PFSK-1 (cell line): Measurements from ENCODE around the gene RNF2.

Experiments
- FOXP2 ChIP-seq: optimal IDR thresholded peaks from 2 replicates; pipeline ENCODE3; 2011; ENCODE audit warnings: borderline replicate concordance, control low read depth, inconsistent platforms; ENCODE audit not compliant: insufficient read depth; ENCODE audit errors: extremely low read length, extremely low read depth
- POLR2AphosphoS5 ChIP-seq: IDR thresholded peaks from 2 replicates; pipeline ENCODE4 v1.6.1; 2012; ENCODE audit warnings: low read depth, mild to moderate bottlenecking, control low read depth, low read length, moderate library complexity
- REST ChIP-seq, 2 experiments: IDR thresholded peaks; 2 replicates each; pipeline versions ENCODE4 v1.6.1 to v1.8.0; 2011 to 2012; ENCODE audit warnings: low read depth in 2 of 2, low read length in 2 of 2, control low read depth in 1 of 2, inconsistent platforms in 1 of 2, mild to moderate bottlenecking in 1 of 2, moderate library complexity in 1 of 2; ENCODE audit not compliant: insufficient read depth in 1 of 2
- SIN3A ChIP-seq: IDR thresholded peaks from 2 replicates; pipeline ENCODE4 v1.6.1; 2012; ENCODE audit warnings: mild to moderate bottlenecking, low read length, moderate library complexity, borderline replicate concordance; ENCODE audit not compliant: insufficient read depth
- TAF1 ChIP-seq: IDR thresholded peaks from 2 replicates; pipeline ENCODE4 v1.6.1; 2012; ENCODE audit warnings: low read length, control low read depth, borderline replicate concordance; ENCODE audit not compliant: insufficient read depth

GRCh38 chr1:185017338-185017737, 28.0 kb upstream of the RNF2 start:
- TF ChIP-seq POLR2AphosphoS5 (no peak), SIN3A (no peak), REST (IDR thresholded peaks at IDR 0.05; ENCODE audit: insufficient read depth in 1 of 2, low read depth in 2 of 2, low read length in 2 of 2) (no peak), TAF1 (no peak), FOXP2 (no peak)
